LoVo (cell line): ENCODE results near the gene C10orf120.

Experiments used
- DNase-seq: peaks from one replicate; pipeline ENCODE4 v3.0.0-alpha.2; 2016; ENCODE audit warnings: low spot score

C10orf120 gene

DNA sequence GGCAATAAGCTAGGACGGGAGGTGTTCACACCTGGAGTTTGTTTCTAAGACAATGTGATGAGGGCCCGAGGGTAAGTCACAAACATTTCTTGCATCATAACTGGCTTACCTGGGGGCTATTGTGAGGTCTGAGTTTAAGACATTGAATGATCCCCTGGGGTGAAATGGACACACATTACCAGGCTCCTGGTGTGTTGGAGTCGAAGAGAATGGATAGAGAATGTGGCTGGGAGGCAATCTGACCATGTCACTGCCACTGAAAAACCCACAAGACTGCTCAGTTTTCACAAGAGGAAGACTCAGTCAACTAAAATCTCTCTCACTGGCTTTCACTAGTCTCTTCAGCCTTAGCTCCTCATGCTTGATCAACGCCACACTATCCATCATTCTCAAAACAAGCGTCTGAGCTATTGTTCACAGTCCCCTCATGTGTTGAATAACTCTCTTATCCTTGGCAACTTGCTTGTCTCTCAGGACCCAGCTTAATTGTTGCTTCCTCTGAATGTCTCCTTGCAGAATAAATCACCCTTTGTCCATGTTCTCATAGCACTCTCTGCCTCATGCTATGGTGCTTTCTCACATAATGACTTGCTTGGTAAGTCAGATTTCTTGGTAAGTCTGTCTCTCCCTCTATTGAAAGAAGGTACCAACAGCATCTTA lies at the start of gene C10orf120:
Gene C10orf120, minus strand, starts transcription at position 51 of the 660 bp plus-strand sequence. CDS start 56 bp downstream, outside the sequence.
- DNase-seq, result no peak

DNA sequence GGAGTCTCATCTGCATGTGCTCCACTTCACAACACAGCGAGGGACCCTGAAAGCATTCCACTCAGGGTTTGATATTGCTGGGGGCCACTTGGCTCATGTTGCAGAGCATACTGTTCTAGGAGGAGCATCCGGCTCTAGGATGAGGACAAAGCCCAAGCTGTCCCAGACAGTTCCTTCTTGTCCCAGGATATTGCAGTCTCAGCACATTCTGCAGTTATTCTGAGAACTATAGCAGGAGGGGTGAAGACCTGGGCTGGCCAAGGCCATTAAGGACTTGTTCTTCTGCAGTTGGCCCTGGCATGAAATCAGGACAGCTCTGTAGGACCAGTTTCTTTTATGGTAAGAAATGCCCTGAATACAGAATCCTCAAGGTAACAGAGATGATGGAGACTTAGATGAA lies 48.9 kb upstream of the C10orf120 start:
- DNase-seq, result no peak

DNA sequence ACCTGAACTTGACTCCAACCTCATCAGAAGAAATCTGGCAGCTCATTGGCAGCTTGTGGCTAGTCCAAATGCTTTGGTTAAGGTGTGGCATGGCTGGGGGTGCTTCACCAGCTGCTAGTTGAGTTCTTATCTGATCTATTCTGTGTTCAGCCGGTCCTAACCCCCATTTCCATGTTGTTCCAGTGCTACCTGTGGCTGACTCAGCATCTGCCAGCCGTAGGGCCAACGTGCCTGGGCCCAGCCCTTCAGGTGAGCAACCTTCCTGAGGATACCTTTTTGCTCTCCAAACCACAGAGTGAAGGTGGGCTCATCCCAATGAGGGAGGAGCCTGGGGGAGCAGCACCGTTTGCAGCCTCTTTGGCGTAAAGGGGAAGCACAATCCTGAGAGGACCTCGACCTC lies 46.8 kb upstream of the C10orf120 start:
- DNase-seq, result no peak

DNA sequence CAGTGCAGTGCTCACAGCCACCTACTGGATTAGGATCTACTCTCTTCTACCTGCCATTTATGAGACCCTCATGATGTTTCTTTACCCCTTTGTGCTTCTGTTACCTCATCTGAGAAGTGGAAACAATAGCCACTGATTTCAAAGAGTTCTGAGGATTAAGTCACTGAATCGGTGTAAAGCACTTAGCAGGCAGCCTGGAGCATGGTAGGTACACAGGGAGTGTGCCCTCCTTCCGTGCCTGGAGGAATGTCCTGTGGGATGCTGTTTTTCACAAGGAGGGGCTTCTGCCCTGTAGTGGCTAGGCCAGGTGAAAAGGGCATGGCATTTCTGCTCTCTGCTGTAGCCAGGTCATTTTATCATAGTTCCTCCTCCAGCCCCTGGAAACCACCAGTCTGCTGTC lies 44.6 kb upstream of the C10orf120 start:
- DNase-seq, result no peak

DNA sequence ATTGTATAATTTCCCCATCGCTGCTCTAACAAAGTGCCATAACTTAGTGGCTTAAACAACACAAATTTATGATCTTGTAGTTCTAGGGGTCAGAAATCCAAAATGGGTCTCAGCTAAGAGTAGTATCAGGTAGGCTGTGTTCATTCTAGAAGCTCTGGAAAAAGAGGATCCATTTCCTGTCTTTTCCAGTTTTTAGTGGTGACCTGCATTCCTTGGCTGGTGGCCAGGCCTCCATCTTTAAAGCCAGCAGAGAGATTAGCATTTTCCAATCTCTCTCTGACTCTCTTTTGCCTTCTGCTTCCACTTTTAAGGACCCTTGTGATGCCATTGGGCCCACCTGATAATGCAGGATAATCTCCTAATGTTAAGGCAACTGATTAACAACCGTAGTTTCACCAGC lies 41.0 kb upstream of the C10orf120 start:
- no peak for DNase-seq

DNA sequence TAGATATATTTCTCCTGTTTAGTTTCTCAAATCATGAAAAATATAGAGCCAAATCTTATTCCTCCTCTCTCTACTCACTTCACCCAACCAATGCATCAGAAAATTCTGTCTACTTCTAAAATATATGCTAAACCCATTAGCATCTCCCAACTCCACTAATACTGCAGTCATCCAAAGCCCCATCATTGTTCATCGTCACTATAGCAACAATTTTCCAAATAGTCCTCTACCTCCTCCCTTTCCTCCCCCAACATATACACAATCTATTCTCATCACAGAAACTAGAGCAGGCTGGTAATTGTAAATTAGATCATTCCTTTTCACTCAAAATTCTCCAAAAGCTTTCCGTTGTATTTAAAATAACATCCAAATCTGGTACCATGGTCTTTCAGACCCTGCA lies 38.4 kb upstream of the C10orf120 start:
- DNase-seq, result no peak

DNA sequence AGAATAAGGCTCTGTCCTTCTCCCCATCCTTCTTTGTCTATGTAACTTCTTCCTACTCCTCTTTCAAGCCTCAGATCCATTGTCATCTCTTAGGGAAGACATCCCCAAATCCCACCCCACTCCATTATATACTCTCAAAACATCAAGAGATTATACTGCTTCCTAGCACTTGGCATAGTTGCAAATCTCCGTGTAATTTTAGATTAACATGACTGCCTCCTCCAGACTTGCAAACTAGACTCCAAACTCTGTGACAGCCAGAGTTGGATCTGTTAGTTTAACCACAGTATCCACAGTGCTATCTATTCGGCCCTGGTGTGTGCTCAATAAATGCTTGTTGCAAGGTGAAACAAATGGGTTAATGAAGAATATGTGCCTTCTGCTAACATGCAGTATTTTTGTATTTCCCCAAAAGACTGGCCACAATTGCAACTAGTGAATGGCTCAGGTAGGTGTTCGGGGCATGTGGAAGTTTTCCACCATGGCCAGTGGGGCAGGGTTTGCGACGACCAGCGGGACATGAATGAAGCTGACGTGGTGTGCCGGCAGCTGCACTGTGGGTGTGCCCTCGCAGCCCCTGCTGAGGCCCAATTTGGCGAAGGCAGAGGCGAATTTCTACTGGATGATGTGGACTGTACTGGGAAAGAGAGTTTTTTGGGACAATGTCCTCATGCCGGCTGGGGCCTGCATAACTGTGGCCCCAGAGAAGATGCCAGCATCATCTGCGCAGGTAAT lies 34.5 kb upstream of the C10orf120 start:
- no peak for DNase-seq

DNA sequence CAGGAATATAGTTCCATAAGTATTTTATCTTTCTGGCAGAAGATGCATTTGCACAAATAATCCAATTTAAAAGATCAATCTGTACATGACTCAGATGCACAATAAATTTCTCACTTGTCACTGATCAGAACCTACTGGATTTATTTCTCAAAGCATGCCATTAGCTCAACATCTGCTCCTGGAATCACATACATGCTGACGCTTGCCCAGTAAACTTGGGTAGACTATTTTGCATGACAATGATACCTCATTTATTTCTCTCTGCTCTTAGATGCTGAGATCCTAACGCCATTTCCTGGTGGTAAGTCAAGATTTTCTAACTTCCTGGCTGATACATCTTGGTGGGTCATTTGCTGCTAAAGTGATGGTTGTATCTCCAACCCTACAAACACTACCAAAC lies 33.8 kb upstream of the C10orf120 start:
- DNase-seq, result no peak

DNA sequence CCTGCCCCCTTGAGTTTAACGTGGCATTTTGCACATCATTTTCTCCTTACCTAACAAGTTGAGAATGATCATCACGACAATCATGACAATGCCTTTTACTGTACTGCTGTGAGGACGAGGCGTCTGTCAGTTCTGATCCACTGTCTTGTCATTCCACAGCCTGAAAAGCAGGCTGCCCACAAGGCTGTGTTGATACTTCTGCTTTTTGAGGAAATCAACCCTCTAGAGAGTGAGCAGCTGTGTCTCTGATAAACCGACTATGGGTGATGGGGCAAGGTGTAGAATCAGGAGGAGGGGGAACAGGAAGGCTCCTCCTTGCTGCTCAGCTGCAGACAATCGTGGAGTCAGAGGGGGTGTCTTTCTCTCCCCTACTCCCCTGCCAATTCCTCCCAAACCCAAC lies 30.6 kb upstream of the C10orf120 start:
- no peak for DNase-seq

DNA sequence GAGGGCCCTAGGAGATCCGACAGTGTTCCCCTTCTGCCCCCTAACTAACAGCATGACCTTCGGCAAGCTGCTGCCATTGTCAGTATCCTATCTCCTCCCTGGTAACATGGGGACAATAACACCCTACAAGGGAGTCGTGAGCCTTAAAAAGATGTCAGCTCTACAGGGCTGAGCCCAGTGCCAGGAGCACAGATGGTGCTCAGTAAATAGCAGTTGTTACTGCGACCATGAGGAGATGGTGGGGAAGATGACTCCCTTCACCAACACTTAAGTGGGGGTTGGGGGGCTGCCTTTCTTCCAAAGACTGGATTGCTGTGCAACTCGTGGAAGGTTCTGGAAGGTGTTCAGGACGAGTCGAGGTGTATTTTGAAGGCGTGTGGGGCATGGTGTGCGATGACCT lies 29.5 kb upstream of the C10orf120 start:
- DNase-seq, result no peak

DNA sequence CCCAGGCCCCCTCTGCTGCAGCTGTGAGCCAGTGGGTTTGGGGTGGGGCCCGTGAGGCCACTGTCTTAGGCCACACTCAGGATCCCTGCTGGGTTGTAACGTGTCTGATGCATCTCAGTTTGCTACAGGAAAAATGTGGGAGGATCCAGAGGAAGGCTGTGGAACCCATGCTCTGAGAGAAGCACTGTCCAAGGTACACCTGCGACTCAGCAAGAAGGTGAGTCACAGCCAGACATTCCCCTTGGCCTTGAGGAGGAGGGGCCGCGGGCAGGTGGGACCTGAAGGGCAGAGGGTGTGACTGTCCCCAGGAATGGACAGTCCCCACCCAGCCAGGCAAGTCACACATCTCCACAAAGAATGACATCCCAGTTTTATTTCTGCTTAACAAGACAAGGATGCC lies 27.8 kb upstream of the C10orf120 start:
- no peak for DNase-seq

DNA sequence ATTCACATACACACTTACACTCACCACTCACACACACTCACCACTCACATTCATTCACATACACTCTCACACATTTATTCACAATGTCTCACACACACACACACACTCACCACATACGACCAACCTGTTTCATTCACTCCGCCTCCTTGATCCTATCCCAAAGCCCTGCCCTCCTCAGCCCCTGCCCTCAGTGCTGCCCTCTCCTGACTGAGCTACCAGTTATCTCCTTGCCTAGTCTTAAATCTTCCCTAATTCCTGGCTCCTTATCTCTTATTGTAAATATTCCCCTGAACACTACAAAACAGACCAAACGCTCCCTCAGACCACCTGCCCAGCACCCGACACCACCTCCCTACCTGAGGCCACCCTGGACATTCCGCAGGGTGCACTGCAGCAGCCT lies 26.1 kb upstream of the C10orf120 start:
- no peak for DNase-seq

DNA sequence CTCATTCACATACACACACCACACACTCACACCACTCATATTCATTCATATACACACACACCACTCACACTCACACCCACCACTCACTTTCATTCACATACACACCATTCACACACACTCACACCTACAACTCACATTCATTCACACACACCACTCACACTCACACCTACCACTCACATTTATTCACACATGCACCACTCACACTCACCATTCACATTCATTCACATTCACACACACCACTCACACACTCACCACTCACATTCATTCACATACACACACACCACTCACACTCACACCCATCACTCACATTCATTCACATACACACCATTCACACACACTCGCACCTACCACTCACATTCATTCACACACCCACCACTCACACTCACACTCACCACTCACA lies 25.4 kb upstream of the C10orf120 start:
- DNase-seq, result no peak

DNA sequence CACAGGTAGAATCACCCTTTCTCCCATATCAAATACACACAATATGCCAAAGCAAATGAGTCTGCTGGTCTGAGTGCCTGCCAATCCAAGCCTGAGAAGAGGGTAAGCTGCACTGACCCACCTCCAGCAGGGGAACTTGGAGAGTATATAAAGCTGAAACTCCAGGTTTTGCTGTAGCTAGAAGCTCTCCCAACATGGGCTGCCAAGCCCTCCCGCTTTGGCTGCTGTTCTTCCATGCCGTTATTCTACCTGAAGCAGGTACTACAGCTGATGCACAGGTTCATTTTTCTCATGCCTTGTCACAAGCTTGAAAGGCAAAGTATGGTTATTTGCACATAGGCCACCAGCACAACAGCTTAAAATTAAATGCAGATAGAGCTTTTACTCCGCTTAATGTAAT lies 21.5 kb upstream of the C10orf120 start:
- DNase-seq, result no peak

DNA sequence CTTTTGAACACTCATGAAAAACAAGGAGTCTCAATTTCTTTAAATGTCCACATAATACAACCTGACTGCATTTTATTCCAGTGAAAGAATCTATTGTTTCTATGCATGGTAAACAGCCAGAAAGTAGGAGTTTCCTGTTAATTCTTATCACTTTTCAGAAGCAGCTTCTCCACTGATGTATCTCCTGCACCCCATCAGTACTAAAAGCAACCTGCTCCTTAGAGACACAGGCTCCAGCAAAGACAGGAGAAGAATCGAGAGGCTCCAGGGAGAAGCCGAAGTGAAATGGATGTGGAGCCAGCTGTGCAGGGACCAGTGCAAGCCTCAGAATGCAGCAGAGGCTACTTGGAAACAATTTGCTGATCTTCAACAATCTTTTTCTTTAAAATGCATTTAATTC lies 16.4 kb upstream of the C10orf120 start:
- no peak for DNase-seq

DNA sequence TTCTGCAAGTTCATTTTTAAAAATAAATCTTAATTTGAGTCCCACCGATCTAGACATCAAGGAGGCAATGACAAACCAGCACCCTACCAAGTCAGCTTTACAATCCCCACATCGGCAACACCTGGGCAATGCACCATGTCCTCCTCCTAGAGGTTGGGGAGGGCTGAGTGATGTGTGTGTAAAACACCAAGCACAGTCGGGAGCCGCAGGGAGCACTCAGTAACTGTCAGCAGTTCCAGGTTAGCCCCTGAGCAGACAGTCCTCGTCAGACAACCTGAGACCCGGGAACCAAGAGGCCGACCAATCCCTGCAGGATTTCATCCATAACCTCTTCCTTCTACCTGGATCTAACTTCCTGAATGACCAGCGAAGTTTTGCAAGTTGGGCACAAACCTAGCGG lies 15.9 kb upstream of the C10orf120 start:
- DNase-seq, result no peak

DNA sequence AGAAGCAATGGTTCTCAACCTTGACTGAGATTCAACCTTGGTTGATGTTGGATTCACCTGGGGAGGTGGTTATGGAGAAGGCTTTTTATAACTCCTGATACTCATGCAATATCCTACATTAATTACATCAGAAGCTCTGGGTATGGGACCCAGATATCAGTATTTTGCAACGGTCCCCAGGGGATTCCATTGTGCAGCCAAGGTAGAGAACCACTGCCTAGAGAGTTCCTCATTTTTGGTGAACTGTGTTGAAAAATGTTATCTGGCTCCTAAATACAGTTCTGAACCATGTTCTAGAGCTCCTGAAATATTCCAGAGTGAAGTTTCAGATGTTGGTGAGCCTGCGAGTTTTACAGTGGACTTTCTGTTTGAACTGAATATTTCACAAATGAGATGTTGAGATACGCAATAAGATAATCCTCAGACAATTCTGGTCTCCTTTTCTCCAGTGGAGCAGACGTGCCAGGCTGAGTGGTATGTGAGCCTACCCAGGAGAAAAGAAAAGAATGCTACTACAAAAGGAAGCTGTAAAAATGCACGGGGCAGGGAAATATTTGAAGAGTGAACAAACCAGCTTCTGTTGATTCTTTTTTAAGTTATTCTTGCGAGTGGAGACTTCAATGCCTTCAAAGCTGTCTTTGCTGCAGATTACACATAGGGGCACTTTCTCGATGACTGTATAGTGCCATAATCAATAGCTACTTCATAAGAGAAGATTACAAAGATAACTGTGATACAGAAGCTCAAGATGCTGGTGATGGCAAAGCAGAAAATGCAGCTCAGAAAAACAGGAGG lies 13.6 kb upstream of the C10orf120 start:
- no peak for DNase-seq

DNA sequence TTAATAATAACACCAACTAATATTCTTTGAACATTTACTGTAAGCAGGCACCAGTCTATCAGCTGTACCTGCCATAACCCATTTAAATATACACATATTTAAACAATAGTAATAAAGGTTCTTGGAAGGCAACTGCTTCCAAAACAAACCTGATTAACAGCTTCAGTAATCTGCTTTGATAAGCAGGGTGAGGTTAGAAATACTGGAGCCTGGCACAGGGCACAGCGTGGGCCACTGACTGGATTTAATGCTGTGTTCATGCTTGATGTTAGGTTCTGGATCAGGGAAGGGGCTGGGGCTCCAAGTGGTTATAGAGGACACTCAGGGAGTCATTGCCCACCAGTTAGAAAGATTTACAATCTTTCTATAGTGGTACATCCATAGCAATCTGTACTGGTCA lies 10.9 kb upstream of the C10orf120 start:
- DNase-seq, result no peak

DNA sequence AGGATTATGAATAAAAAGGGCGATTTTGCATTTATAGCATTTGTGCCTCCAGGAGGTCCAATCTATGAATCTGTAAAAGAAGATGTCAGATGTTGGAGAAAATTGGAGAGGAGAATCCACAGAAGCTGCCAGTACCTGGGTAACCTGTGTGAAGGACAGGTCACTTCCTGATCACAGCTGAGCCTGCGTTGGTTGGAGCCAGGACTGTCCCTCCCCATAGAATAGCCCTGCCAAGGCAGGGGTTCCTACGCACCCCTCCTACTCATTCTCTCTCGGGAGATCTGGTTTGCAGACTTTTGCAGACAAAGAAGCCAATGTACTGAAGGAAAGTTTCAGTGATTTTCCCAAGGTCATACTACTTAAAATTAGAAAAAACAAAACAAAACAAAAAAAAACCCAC lies 10.3 kb upstream of the C10orf120 start:
- no peak for DNase-seq

DNA sequence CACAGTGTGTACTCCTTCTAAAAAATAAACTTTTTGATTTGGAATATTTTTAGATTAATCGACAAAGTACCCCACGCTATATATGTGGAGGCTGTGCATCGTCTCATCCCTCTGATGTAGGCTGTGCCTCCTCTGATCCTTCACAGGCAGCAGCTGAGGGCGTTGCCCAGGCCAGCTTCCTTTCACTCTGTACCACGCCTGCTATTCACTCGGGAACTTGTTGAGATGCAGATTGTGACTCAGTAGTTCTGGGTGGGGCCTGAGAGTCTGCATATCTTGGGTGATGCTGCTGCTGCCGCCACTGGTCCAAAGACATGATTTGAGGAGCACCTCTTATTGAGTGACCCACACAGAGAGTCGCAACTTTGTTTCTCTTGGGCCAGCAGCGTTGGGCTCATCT lies 7.9 kb upstream of the C10orf120 start:
- DNase-seq, result no peak

DNA sequence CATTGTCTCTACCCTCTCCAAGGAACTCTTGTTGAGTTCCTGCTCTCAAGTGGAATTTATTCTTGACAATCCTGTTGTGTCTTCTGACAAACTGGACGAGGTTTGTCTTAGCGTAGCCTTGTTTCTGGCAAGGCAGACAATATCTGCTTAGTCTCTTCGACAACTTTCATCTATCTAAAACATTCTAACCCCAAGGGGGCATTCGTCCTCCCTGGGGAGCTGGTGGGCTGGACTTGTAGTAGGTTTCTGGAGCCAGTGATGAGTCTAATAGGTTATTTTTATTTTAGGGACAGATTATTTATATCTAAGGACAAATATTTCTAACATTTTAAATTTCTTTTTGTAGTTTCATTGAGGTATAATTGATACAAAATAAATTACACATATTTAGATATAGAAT lies 7.3 kb upstream of the C10orf120 start:
- no peak for DNase-seq

DNA sequence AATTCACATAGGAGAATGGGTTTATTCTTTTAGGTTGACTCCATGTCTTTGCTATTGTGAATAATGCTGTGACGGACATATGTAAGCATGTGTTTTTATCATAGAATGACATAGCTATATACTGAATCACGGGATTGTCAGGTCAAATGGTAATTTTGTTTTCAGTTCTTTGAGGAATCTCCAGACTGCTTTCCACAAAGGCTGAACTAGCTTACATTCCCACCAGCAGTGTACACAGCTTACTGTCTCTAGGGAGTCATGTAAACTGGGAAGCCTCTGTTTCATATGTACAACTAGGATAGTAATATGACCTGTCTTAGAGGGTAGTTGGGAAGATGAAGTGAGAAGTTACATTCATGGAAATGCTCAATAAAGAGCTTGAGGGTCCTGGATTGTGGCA lies 6.8 kb upstream of the C10orf120 start:
- no peak for DNase-seq
